Heart right ventricle (tissue), 16 donors: Measurements from ENCODE around the gene PSMC3. TPM values are rescaled to one million over a fixed set of nuclear protein-coding genes. Genes with fewer than 3 reads are reported as not detected.

Experiments
- ATAC-seq, 8 donors: fragments of 200-7000 bp; cut with Tn5 transposase; one replicate each; pipeline ENCODE4 v1.9.1; 2020; ENCODE audit warnings: mild to moderate bottlenecking in 8 of 8, moderate library complexity in 8 of 8, moderate number of reproducible peaks in 1 of 8
- DNase-seq, 2 donors: peaks; one replicate each; pipeline ENCODE4 v3.0.0-alpha.2; 2020
- H3K27ac ChIP-seq, 10 donors: fragments of 200-600 bp; sonication (generic) in 2 of 10; one replicate each; pipeline versions ENCODE4 v1.5.0 to v1.8.0; 2020 to 2022; ENCODE audit warnings: mild to moderate bottlenecking in 3 of 10
- H3K27me3 ChIP-seq, 7 donors: fragments of 200-600 bp; one replicate each; pipeline ENCODE4 v1.8.0; 2021 to 2022; ENCODE audit warnings: mild to moderate bottlenecking in 2 of 7
- H3K36me3 ChIP-seq, 9 donors: fragments of 200-600 bp; sonication (generic) in 1 of 9; one replicate each; pipeline versions ENCODE4 v1.5.0 to v1.8.0; 2020 to 2022; ENCODE audit warnings: mild to moderate bottlenecking in 2 of 9
- H3K4me1 ChIP-seq, 9 donors: fragments of 200-600 bp; sonication (generic) in 1 of 9; one replicate each; pipeline versions ENCODE4 v1.5.0 to v1.8.0; 2020 to 2022; ENCODE audit warnings: mild to moderate bottlenecking in 4 of 9
- H3K4me3 ChIP-seq, 10 donors: fragments of 200-600 bp; sonication (generic) in 2 of 10; one replicate each; pipeline versions ENCODE4 v1.5.0 to v1.8.0; 2020 to 2022; ENCODE audit warnings: mild to moderate bottlenecking in 7 of 10, moderate library complexity in 2 of 10
- H3K9me3 ChIP-seq, 11 donors: fragments of 200-600 bp in 10 of 11; sonication (generic) in 2 of 11; one replicate each; pipeline versions ENCODE4 v1.5.0 to v1.8.0; 2013 to 2022; ENCODE audit warnings: mild to moderate bottlenecking in 2 of 11, control low read depth in 1 of 11, moderate library complexity in 1 of 11
- WGBS, 2 donors: extraction: QIAGEN DNeasy Blood & Tissue Kit; methylation state at CpG; one replicate each; pipeline ENCODE4 v1.1.7; 2013; ENCODE audit warnings: inconsistent platforms in 1 of 2; 5-methylcytosine and 5-hydroxymethylcytosine counted together
- intact Hi-C, 10 donors: fragments of 100-400 bp; cut with DNase I; formaldehyde crosslinking; loops; one replicate each; pipeline versions ENCODE4 v1.11.1 to v1.14.2; 2022
- polyA plus RNA-seq, 2 donors: library from polyadenylated mRNA; stranded (reverse); fragments of 200-250 nt; gene quantifications; one replicate each; pipeline ENCODE4 v1.2.3, GENCODE V29; 2013
- total RNA-seq, 10 donors: library from RNA; stranded (reverse); fragmentation: NEBNext Ultra II Directional in 3 of 10; extraction: Animal tissue kit (Norgen Biotek cat#: 25700) in 3 of 10; gene quantifications; one replicate each; pipeline versions ENCODE4 v1.2.1 to v1.2.4, GENCODE V29; 2021 to 2023
- TF ChIP-seq, protein P1 (sequence below), 9 donors: fragments of 200-600 bp; sonication (generic) in 2 of 9; IDR thresholded peaks; one replicate each; pipeline versions ENCODE4 v1.5.0 to v1.8.0; 2021 to 2022; ENCODE audit warnings: antibody characterized with exemption in 9 of 9, mild to moderate bottlenecking in 5 of 9, moderate library complexity in 1 of 9
- donor health status: Arrhythmogenic right ventricular cardiomyopathy.
- donor health status: ischemic (EF 13 %, LVEDD 7.1; RV severe dilation, severe dysfunction).
- donor health status: healthy with polysubstance abuse.
- donor health status: DM: no; HTN: yes; CAD: no.
- donor health status: DM: no; HTN: no; CAD: no.
- donor health status: ischemic (EF 25% LVEDD 6.9; RV normal size, moderate dysfunction).
- donor health status: ischemic (EF 25% LVEDD 5.7; RV mildly dilated, moderate dysfunction).
- donor health status: healthy.
- donor health status: DM: yes; HTN: yes; CAD: no.
- donor health status: Ischemic cardiomyopathy.
- donor health status: ischemic (EF 35%, LVEDD 5.7; RV mildly dilated, moderate dysfunction).
- donor health status: nonischemic (EF 11% LVEDD 7.7; RV severe dilation, severe dysfunction).
- donor health status: DM: yes; HTN: yes; CAD: no.
- donor health status: PGD.
- donor health status: ischemic (EF 29% LVEDD 5.4; RV normal size, mild dysfunction).
- donor health status: nonischemic (EF 23%, LVEDD 6.1; RV moderate dilation, normal function).

Gene PSMC3
- total and polyA plus RNA-seq, 12 donors: 129 to 272 (median 148) TPM

DNA sequence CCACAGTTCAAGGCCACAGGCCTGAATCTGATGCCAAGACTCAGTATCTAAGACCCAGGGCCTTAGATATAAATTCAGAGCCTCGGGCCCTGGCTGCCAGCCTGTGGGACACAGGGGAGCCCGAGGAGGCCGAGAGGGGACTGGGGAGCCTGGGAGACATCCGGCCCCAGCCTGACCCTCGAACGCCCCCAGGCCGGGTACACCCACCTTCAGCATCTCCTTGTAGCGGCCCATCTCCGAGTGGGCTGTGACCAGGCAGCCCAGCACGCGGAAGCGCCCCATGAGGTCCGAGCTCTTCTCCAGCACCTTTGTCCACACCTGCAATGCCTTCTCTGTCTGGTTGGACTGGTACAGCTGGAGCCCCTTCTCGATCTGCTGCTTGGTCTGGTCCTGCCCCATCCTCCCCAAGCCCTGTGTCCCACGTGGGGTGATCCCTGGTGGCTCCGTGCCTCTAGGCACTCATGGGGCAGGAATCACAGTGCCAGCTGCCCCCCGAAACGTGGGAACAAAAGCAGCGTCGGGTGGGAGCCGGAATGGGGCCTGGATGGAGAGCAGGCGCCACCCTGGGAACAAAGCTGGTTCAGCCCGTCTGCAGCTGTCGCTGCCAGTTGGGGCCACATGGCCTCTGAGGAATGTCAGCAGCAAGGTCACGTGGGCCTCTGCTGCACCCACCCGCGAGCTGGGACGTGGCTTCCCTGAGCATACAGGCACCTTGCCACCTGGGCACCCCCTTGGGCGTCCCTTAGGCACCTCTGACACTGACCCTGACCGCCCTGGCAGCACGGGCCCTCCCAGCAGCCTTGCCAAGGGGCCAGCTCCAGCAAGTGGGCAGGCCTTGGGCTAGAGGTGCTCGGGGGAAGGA lies 22.6 kb upstream of the PSMC3 start, which contains the start of gene RAPSN:
Gene RAPSN, minus strand, starts transcription at position 571 of the 862 bp plus-strand sequence. Its CDS starts 172 bp downstream, at position 399.
- ATAC-seq: peak; percentile 62 to 88 (median 82)
- Histone ChIP-seq H3K4me3 (no peak within 1 kb of the TSS), H3K36me3 (no peaks in the 10 kb centered on the region), H3K27ac (no peak within 1 kb of the TSS), H3K27me3 (no peaks in the 10 kb centered on the region), H3K9me3 (no peaks in the 10 kb centered on the region), H3K4me1 (peaks cover 0 to 11% (median 0%) of the 10 kb centered on the region in 9 donors)
- intact Hi-C loops: loop anchor here in 1 of 10 donors (5.0 kb wide), 1 partner anchor 71 kb away; the partner anchor contains the start of gene SPI1
- TF ChIP-seq, protein P1, sequence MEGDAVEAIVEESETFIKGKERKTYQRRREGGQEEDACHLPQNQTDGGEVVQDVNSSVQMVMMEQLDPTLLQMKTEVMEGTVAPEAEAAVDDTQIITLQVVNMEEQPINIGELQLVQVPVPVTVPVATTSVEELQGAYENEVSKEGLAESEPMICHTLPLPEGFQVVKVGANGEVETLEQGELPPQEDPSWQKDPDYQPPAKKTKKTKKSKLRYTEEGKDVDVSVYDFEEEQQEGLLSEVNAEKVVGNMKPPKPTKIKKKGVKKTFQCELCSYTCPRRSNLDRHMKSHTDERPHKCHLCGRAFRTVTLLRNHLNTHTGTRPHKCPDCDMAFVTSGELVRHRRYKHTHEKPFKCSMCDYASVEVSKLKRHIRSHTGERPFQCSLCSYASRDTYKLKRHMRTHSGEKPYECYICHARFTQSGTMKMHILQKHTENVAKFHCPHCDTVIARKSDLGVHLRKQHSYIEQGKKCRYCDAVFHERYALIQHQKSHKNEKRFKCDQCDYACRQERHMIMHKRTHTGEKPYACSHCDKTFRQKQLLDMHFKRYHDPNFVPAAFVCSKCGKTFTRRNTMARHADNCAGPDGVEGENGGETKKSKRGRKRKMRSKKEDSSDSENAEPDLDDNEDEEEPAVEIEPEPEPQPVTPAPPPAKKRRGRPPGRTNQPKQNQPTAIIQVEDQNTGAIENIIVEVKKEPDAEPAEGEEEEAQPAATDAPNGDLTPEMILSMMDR (IDR thresholded peaks at IDR 0.05): no peak
- peak; percentile 20 to 37 for DNase-seq
- 65 to 73% methylated on average over 32 of the region's 32 CpGs for WGBS, 2 donors

GRCh38 chr11:47447906-47448305 lies 21.7 kb upstream of the PSMC3 start:
- H3K9me3 ChIP-seq: no peaks in the 10 kb centered on the region
- no peak for DNase-seq
- intact Hi-C loops: loop anchor here in 1 of 10 donors (5.0 kb wide), 1 partner anchor 71 kb away; the partner anchor contains the start of gene SPI1
- no peak overlapping the region for H3K27ac ChIP-seq
- H3K4me3 ChIP-seq: no peak overlapping the region
- 93 to 94% methylated on average over 12 of the region's 12 CpGs for WGBS, 2 donors
- TF ChIP-seq, protein P1 (IDR thresholded peaks at IDR 0.05): no peak
- H3K27me3 ChIP-seq: no peaks in the 10 kb centered on the region
- H3K36me3 ChIP-seq: no peaks in the 10 kb centered on the region
- peaks cover 0 to 19% (median 1%) of the 10 kb centered on the region in 9 donors for H3K4me1 ChIP-seq
- ATAC-seq: no peak

- Histone ChIP-seq H3K36me3 (no peaks in the 10 kb centered on the region), H3K4me1 (peaks cover 0 to 29% (median 5%) of the 10 kb centered on the region in 9 donors), H3K27ac (no peak overlapping the region), H3K27me3 (no peaks in the 10 kb centered on the region), H3K4me3 (no peak overlapping the region), H3K9me3 (no peaks in the 10 kb centered on the region)
- 91 to 94% methylated on average over 9 of the region's 9 CpGs for WGBS, 2 donors
- DNase-seq (no peak), ATAC-seq (no peak)
- TF ChIP-seq, protein P1 (IDR thresholded peaks at IDR 0.05): no peak
- intact Hi-C loops: loop anchor here in 1 of 10 donors (5.0 kb wide), 1 partner anchor 70 kb away; the partner anchor contains the start of gene SPI1
Measured at GRCh38 chr11:47446833-47447232, 20.6 kb upstream of the PSMC3 start.

- intact Hi-C loops: loop anchor here in 1 of 10 donors (5.0 kb wide), 1 partner anchor 69 kb away; the partner anchor contains the start of gene SPI1
- Histone ChIP-seq H3K4me3 (no peak overlapping the region), H3K9me3 (no peaks in the 10 kb centered on the region), H3K4me1 (peaks cover 0 to 29% (median 5%) of the 10 kb centered on the region in 9 donors), H3K27me3 (no peaks in the 10 kb centered on the region), H3K36me3 (no peaks in the 10 kb centered on the region), H3K27ac (no peak overlapping the region)
- 93 to 96% methylated on average over 4 of the region's 4 CpGs for WGBS, 2 donors
- ATAC-seq: no peak
- TF ChIP-seq, protein P1 (IDR thresholded peaks at IDR 0.05): no peak
- DNase-seq: no peak
Measured at GRCh38 chr11:47445840-47446239, 19.6 kb upstream of the PSMC3 start.
